Ishikawa (cell line): ENCODE measurements around the gene NTPCR.

ENCODE experiments used
- EP300 ChIP-seq: IDR thresholded peaks from 2 replicates; pipeline ENCODE4 v1.6.1; 2012; ENCODE audit warnings: borderline replicate concordance
- TAF1 ChIP-seq: IDR thresholded peaks from 2 replicates; pipeline ENCODE4 v1.6.1; 2012; ENCODE audit warnings: low read depth, mild to moderate bottlenecking

DNA sequence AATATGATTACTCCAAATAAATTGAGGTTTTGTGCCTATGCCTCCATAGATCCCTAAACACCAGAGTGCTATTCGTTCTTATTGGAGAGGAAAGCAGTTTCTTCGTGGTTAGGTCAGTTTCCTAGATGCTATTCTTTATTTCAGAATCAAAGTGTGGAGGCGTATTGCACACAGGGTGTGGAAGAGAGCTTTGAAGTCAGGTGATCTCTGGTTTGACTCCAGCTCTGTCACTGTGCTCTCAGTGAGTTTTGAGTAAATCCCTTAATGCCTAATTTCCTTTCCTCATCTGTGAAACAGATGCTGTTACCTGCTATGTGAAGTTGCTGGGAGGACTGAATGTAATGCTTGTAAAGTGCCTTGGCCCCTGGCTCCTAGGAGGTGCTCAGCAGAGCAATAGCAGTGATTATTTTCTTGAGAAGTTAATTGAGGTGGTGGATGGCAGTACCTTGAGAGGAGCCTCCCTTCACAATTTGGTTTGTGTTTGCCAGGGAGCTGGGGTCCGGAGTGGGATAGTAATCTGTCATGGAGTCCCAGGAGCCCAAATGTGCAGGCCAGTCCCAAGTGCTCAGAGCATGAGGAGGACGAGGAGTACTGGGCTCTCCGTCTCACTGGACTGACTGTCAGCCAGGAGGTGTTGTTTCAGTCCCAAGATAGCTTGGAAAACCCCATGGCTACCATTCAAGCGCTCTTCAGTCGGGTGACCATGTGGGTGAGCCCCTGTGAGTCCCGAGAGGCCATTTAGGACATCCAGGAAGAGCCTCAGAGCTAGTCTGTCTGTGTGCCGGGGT lies 14.9 kb downstream of the NTPCR start:
- TF ChIP-seq TAF1, result no peak
- no peak for TF ChIP-seq EP300
